Ascending aorta (tissue), 2 donors: Measurements from ENCODE around the gene PPY. TPM values are rescaled to one million over a fixed set of nuclear protein-coding genes. Genes with fewer than 3 reads are reported as not detected.
"Not testable (repeated sequence)": the region's sequence is repeated elsewhere in the genome, so short reads cannot be mapped to it uniquely, and the experiment has no call there.

ENCODE experiments used
- DNase-seq, 2 donors: peaks; one replicate each; pipeline ENCODE4 v3.0.0-alpha.2; 2019; ENCODE audit warnings: low spot score in 2 of 2
- H3K27ac ChIP-seq, 2 donors: fragments of 200-600 bp; sonication (generic); one replicate each; pipeline ENCODE4 v1.5.1; 2016 to 2017; ENCODE audit warnings: mild to moderate bottlenecking in 1 of 2
- H3K27me3 ChIP-seq: fragments of 200-600 bp; sonication (generic); one replicate; pipeline ENCODE4 v1.5.1; 2017
- H3K36me3 ChIP-seq, 2 donors: fragments of 200-600 bp; sonication (generic); one replicate each; pipeline ENCODE4 v1.5.1; 2016
- H3K4me1 ChIP-seq, 2 donors: fragments of 200-600 bp; sonication (generic); one replicate each; pipeline ENCODE4 v1.5.1; 2016 to 2017; ENCODE audit warnings: mild to moderate bottlenecking in 1 of 2
- H3K4me3 ChIP-seq, 2 donors: fragments of 200-600 bp; sonication (generic); one replicate each; pipeline ENCODE4 v1.5.1; 2016 to 2017; ENCODE audit warnings: mild to moderate bottlenecking in 1 of 2
- H3K9me3 ChIP-seq, 2 donors: fragments of 200-600 bp; sonication (generic); one replicate each; pipeline ENCODE4 v1.5.1; 2016
- CTCF ChIP-seq, 3 experiments: fragments of 200-600 bp in 2 of 3; fragments of 450-650 bp in 1 of 3; sonication (generic) in 2 of 3; IDR thresholded peaks; one replicate each; pipeline ENCODE4 v1.5.1; 2016 to 2019; ENCODE audit warnings: antibody characterized with exemption in 3 of 3, mild to moderate bottlenecking in 1 of 3, moderate library complexity in 1 of 3
- intact Hi-C: fragments of 100-400 bp; cut with DNase I; formaldehyde crosslinking; loops from one replicate; pipeline ENCODE4 v1.15.1; 2023
- total RNA-seq: library from RNA; depleted of rRNA; stranded (reverse); fragments of >200 nt; gene quantifications from one replicate; pipeline ENCODE4 v1.1.0, GENCODE V29; 2016

The PPY gene
- total RNA-seq, 1 donor from 2014 or later: not detected

GRCh38 chr17:43978078-43978477 is 35.8 kb upstream of the PPY start:
- intact Hi-C loops: no loop called here
- no peaks in the 10 kb centered on the region for H3K27me3 ChIP-seq
- no peak for DNase-seq
- no peaks in the 10 kb centered on the region for H3K9me3 ChIP-seq
- H3K27ac ChIP-seq: no peak overlapping the region
- H3K4me1 ChIP-seq: no peaks in the 10 kb centered on the region
- no peak overlapping the region for H3K4me3 ChIP-seq
- TF ChIP-seq CTCF (IDR thresholded peaks at IDR 0.05): no peak
- H3K36me3 ChIP-seq: no peaks in the 10 kb centered on the region

GRCh38 chr17:43976963-43977837 is 34.9 kb upstream of the PPY start:
- Histone ChIP-seq H3K27me3 (no peaks in the 10 kb centered on the region), H3K4me3 (no peak overlapping the region), H3K4me1 (no peaks in the 10 kb centered on the region), H3K27ac (no peak overlapping the region), H3K9me3 (no peaks in the 10 kb centered on the region), H3K36me3 (no peaks in the 10 kb centered on the region)
- DNase-seq: no peak
- intact Hi-C loops: no loop called here
- TF ChIP-seq CTCF (IDR thresholded peaks at IDR 0.05): no peak

GRCh38 chr17:43975898-43976297 is 33.6 kb upstream of the PPY start:
- Histone ChIP-seq H3K27me3 (no peaks in the 10 kb centered on the region), H3K27ac (no peak overlapping the region), H3K36me3 (no peaks in the 10 kb centered on the region), H3K4me1 (no peaks in the 10 kb centered on the region), H3K9me3 (no peaks in the 10 kb centered on the region), H3K4me3 (no peak overlapping the region)
- no peak for DNase-seq
- intact Hi-C loops: no loop called here
- no peak for TF ChIP-seq CTCF (IDR thresholded peaks at IDR 0.05)

- Histone ChIP-seq H3K4me3 (no peak overlapping the region), H3K36me3 (no peaks in the 10 kb centered on the region), H3K4me1 (no peaks in the 10 kb centered on the region), H3K27ac (no peak overlapping the region), H3K9me3 (no peaks in the 10 kb centered on the region), H3K27me3 (no peaks in the 10 kb centered on the region)
- no peak for TF ChIP-seq CTCF (IDR thresholded peaks at IDR 0.05)
- intact Hi-C loops: no loop called here
- no peak for DNase-seq
These were observed 32.3 kb upstream of the PPY start for GRCh38 chr17:43974382-43975266.

GRCh38 chr17:43972444-43973212 is 30.4 kb upstream of the PPY start:
- H3K27ac ChIP-seq, H3K4me3 ChIP-seq, H3K4me1 ChIP-seq, H3K27me3 ChIP-seq, intact Hi-C loops, H3K36me3 ChIP-seq, DNase-seq, H3K9me3 ChIP-seq: not testable (repeated sequence)

GRCh38 chr17:43971436-43971835 is 29.2 kb upstream of the PPY start:
- DNase-seq, H3K27ac ChIP-seq, H3K27me3 ChIP-seq, H3K9me3 ChIP-seq, intact Hi-C loops, H3K4me1 ChIP-seq, H3K36me3 ChIP-seq, H3K4me3 ChIP-seq: not testable (repeated sequence)
